K562 (cell line): ENCODE data around the gene PAQR4. TPM values are rescaled to one million over a fixed set of nuclear protein-coding genes. Genes with fewer than 3 reads are reported as not detected.

ENCODE experiments used
- ATAC-seq: fragments of 200-7000 bp; cut with Tn5 transposase; 3 replicates; pipeline ENCODE4 v1.9.1; 2020; ENCODE audit warnings: moderate library complexity
- BruUV-seq: library from RNA; stranded (reverse); fragments of 400-500 nt; replicated peaks from 2 replicates; lab custom pipeline; 2021; lab: Mats Ljungman, UMichigan
- CTCF ChIA-PET: fragments of 300-600 bp; formaldehyde crosslinking; extraction: SDS; loops from one replicate; lab custom pipeline; 2021; ENCODE audit warnings: low intra/inter-chr PET ratio; lab: Yijun Ruan, JAX
- POLR2A ChIA-PET: fragments of 300-600, 350-650 bp; sonication (Branson Sonifier 250); formaldehyde crosslinking; extraction: SDS; loops from one replicate; lab custom pipeline; 2021; ENCODE audit warnings: antibody characterized with exemption, inconsistent platforms; lab: Yijun Ruan, JAX
- DNase-seq, 4 experiments: peaks; one replicate each; pipeline versions ENCODE4 v3.0.0 to v3.0.0-alpha.2; 2011 to 2018; ENCODE audit warnings: low spot score in 3 of 4, mixed read lengths in 3 of 4; ENCODE audit errors: extremely low read depth in 1 of 4
- FAIRE-seq: peaks from 2 replicates; lab custom pipeline; 2011; peaks lifted over from hg19 to GRCh38; lab: Jason Lieb, UNC
- H2AFZ ChIP-seq: 2 replicates; pipeline ENCODE4 v1.6.0; 2011; ENCODE audit warnings: low read depth, low read length, control low read depth, inconsistent platforms
- H3K27ac ChIP-seq: fragments of 200-600 bp; 3 replicates; pipeline ENCODE4 v1.8.0; 2011; ENCODE audit warnings: low read depth, mild to moderate bottlenecking, control low read depth, inconsistent platforms, low read length, moderate library complexity, mixed read lengths; ENCODE audit errors: extremely low read depth
- H3K27me3 ChIP-seq, 2 experiments: fragments of 300-600 bp in 1 of 2; 2 replicates in 1 of 2; 3 replicates in 1 of 2; pipeline versions ENCODE4 v1.6.0 to v1.8.0; 2011; ENCODE audit warnings: inconsistent platforms in 2 of 2, low read length in 2 of 2, mild to moderate bottlenecking in 1 of 2, mixed read lengths in 1 of 2, moderate library complexity in 1 of 2; ENCODE audit not compliant: control insufficient read depth in 2 of 2, insufficient read depth in 2 of 2
- H3K36me3 ChIP-seq: fragments of 300-600 bp; 3 replicates; pipeline ENCODE4 v1.8.0; 2011; ENCODE audit warnings: mild to moderate bottlenecking, low read length, inconsistent platforms; ENCODE audit not compliant: control insufficient read depth, insufficient read depth
- H3K4me1 ChIP-seq, 2 experiments: fragments of 200-600 bp in 1 of 2; replicated peaks in 1 of 2; 2 replicates in 1 of 2; 3 replicates in 1 of 2; pipeline versions ENCODE4 v1.5.1 to v1.8.0; 2011; ENCODE audit warnings: inconsistent platforms in 2 of 2, low read length in 2 of 2, mild to moderate bottlenecking in 1 of 2, mixed read lengths in 1 of 2, moderate library complexity in 1 of 2; ENCODE audit not compliant: control insufficient read depth in 2 of 2, insufficient read depth in 2 of 2
- H3K4me2 ChIP-seq: 2 replicates; pipeline ENCODE4 v1.6.1; 2011; ENCODE audit warnings: low read length, control low read depth, inconsistent platforms, mixed read lengths; ENCODE audit not compliant: insufficient read depth
- H3K4me3 ChIP-seq: fragments of 200-600 bp; sonication (generic), shearing (Covaris generic); 2 replicates; pipeline ENCODE4 v1.5.1; 2016; ENCODE audit warnings: control low read depth, inconsistent platforms
- H3K79me2 ChIP-seq: fragments of 200-600 bp; 3 replicates; pipeline ENCODE4 v1.8.0; 2011; ENCODE audit warnings: low read length, inconsistent platforms; ENCODE audit not compliant: control insufficient read depth, insufficient read depth
- H3K9ac ChIP-seq, 2 experiments: 2 replicates each; pipeline versions ENCODE4 v1.6.0 to v1.6.1; 2011; ENCODE audit warnings: low read depth in 2 of 2, low read length in 2 of 2, control low read depth in 1 of 2, inconsistent platforms in 1 of 2, mild to moderate bottlenecking in 1 of 2, mixed read lengths in 1 of 2; ENCODE audit not compliant: insufficient read depth in 1 of 2
- H3K9me1 ChIP-seq: one replicate; pipeline ENCODE4 v1.6.0; 2011; ENCODE audit warnings: inconsistent platforms, mild to moderate bottlenecking, low read length, moderate library complexity; ENCODE audit not compliant: control insufficient read depth, insufficient read depth
- H3K9me3 ChIP-seq: replicated peaks from 2 replicates; pipeline ENCODE4 v1.5.1; 2011; ENCODE audit warnings: low read depth, low read length, inconsistent platforms; ENCODE audit not compliant: control insufficient read depth, insufficient read depth
- H4K20me1 ChIP-seq: replicated peaks from 2 replicates; pipeline ENCODE4 v1.6.1; 2011; ENCODE audit warnings: low read length, inconsistent platforms, mixed read lengths; ENCODE audit not compliant: control insufficient read depth, insufficient read depth
- OTX1 ChIP-seq: fragments of 450-650 bp; formaldehyde crosslinking; IDR thresholded peaks from 2 replicates; pipeline ENCODE4 v1.4.0; 2022; ENCODE audit warnings: mild to moderate bottlenecking
- RBFOX2 ChIP-seq: fragments of 200-400 bp; formaldehyde crosslinking; IDR thresholded peaks from 2 replicates; pipeline ENCODE4 v1.6.1; 2017; ENCODE audit warnings: low read depth, mild to moderate bottlenecking, low read length, moderate library complexity
- VEZF1 ChIP-seq: fragments of 200-800 bp; sonication (Bioruptor generic); IDR thresholded peaks from 2 replicates; pipeline ENCODE4 v1.6.1; 2017; ENCODE audit warnings: missing genetic modification characterization, missing compliant biosample characterization
- WGBS: fragments of 100-300 bp; shearing (Covaris generic); methylation state at CpG from one replicate; pipeline ENCODE4 v1.1.6; 2016; ENCODE audit warnings: low coverage, mixed read lengths; ENCODE audit not compliant: insufficient coverage; ENCODE audit errors: missing lambda C conversion rate; 5-methylcytosine and 5-hydroxymethylcytosine counted together
- in situ Hi-C: fragments of 300-500 bp; cut with MboI; formaldehyde crosslinking; loops from 4 replicates; pipeline ENCODE4 v1.15.0; 2018; ENCODE audit warnings: inconsistent platforms, mixed read lengths
- intact Hi-C: fragments of 100-400 bp; cut with micrococcal nuclease; formaldehyde crosslinking; loops from 2 replicates; pipeline ENCODE4 v1.14.2; 2022
- polyA plus RNA-seq, 8 experiments: library from polyadenylated mRNA; depleted of rRNA in 4 of 8; stranded (reverse) in 5 of 8; unstranded in 3 of 8; fragments of >200 nt; fragmentation: Nextera tagmentation in 2 of 8; fragmentation: Illumina TruSeq in 1 of 8; extraction: Ambion mirVana in 2 of 8; extraction: Trizol in 1 of 8; gene quantifications; 2 replicates each; pipeline versions ENCODE4 v1.2.1 to v1.2.3, GENCODE V29; 2011 to 2014; ENCODE audit warnings: inconsistent platforms in 1 of 8, missing spikeins in 1 of 8
- total RNA-seq, 7 experiments: library from RNA; depleted of rRNA in 6 of 7; stranded (reverse); fragments of >200 nt in 6 of 7; fragmentation: Illumina TruSeq in 2 of 7; extraction: Trizol in 2 of 7; gene quantifications; 2 replicates each; pipeline versions ENCODE4 v1.2.1 to v1.2.3, GENCODE V29; 2011 to 2021; ENCODE audit warnings: low replicate concordance in 1 of 7

The PAQR4 gene
- total and polyA plus RNA-seq, 9 of the 15 experiments (the other 6 are each of a cell fraction or from before 2014, with no cell fraction given): 0.62 to 40.4 (median 19.5) TPM

DNA sequence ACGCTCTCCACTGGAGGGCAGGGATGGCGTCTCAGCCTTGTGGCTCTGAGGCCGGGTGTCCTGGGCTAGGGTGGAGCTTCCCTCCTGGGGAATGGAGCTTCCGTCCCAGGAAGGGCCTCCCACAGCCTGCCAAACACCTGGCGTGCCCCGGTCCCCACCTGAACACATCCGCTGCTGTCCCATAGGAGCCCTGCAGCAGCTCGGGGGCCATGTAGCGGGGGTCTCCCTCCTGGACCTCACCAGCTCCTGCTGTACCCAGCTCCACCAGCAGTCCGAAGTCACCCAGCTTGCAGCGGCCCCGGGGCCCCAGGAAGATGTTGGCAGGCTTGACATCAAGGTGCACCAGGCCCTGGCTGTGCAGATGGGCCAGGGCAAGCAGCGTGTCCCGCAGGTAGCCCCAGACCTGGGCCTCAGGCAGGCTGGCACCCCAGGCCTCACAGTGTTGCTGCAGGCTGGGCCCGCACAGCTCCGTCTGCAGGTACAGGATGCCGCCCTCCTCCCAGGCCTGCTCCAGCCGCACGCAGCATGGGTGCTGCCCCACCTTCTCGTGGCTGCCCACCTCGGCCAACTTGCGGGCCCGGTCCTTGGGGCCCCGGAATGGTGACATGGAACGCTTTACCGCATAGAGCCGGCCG is 6.1 kb downstream of the PAQR4 start (continued):
- no peak for TF ChIP-seq VEZF1 (CRISPR knock-in tag)

GRCh38 chr16:2976201-2976600 is 7.1 kb downstream of the PAQR4 start:
- Histone ChIP-seq H2AFZ (no peak overlapping the region), H3K36me3 (peaks cover 83% of the 10 kb centered on the region; the same call in 2 of the 3 replicates), H3K27me3 (no peaks in the 10 kb centered on the region), H3K27ac (no peak overlapping the region), H3K4me3 (no peak overlapping the region), H3K9me1 (no peaks in the 10 kb centered on the region), H3K9ac (peak overlapping the region in 1 of 2 experiments; percentile 79; a peak in 2 of 4 replicates), H3K4me2 (no peak overlapping the region), H3K79me2 (peaks cover 50% of the 10 kb centered on the region), H3K9me3 (no peaks in the 10 kb centered on the region), H4K20me1 (peaks cover 13% of the 10 kb centered on the region), H3K4me1 (peaks cover 0 to 90% of the 10 kb centered on the region in 2 experiments; a peak in 4 of 5 replicates)
- no TSS peak for BruUV-seq
- in situ Hi-C loops: no loop called here
- ChIA-PET CTCF (no interaction called here), POLR2A (interaction anchor here (1.0 to 1.3 kb wide), 2 partner anchors 9 to 20 kb away, joined by 3 read pairs; no protein-coding TSS in a partner anchor)
- intact Hi-C loops: no loop called here
- peak; percentile 58 for TF ChIP-seq RBFOX2
- no peak for TF ChIP-seq OTX1 (CRISPR knock-in tag)
- WGBS: 95% methylated on average over 6 of the region's 7 CpGs
- FAIRE-seq (no peak), ATAC-seq (no peak), DNase-seq (no peak)
